NCI-H187 treated with DMSO at 0.1 percent for 48 hours (cell line): Measurements from ENCODE around the gene RCSD1.

ENCODE experiments used
- DNase-seq: peaks from one replicate; lab custom pipeline; 2025; lab: John Stamatoyannopoulos, UW

Gene RCSD1

DNA sequence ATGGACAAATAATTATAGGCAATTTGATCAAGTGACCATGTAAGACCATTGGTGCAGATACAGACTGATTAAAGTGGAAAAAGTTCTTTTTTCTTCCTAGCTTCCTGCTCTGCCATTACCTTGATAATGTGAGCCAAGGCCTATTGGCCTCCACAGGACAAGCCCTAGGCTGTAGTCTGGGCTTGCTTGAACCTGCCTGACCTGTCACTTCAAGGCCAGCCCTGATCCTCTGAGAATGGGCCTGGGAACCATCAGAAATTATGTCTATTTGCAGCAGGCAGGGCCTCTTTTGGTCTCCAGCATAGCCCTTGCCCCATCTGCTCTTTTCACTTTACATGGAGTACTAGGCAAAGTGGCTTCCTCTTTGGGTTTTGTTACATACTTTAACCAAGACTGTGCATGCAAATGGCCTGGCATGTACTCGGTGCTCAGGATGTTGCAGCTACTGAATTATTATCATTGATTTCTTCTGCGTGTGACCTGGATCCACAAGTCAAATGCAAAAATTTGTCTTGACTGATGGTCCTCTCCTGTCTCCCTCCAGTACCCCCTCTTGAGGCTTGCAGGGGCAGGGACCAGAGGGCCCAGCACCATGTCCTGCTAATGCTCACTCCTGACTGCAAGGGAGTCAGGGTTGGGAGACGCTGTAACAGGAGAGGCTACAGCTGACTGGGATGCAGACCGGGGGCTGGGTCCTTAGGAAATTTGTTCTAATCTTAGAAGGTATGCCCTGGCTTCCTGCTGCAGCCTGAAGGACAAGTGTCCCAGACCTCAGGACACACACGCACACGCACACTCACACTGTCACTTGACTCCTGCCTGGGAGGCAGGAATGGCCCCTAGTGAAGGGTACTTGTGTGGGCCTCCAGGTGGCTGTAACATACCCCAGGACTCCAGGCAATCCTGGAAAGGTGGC is 39.4 kb downstream of the RCSD1 start:
- DNase-seq = peak; percentile 32

DNA sequence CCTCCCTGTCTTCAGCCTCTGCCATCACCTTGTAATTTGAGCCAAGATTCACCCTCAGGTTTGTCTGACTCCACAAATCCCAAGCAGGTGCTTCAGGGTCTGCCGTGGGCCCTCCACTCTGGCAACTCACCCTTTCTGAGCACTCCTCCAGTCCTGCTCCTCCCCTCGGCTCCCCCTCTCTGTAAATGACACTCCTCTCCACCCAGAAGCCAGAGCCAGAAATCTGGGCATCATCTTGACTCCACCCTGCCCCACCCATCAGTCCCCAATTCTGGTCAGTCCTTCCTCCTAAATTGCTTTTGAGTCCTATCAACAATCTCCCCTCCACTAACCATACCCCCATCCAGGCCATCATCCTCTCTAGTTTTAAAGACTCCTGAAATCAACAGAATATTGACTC is 40.5 kb downstream of the RCSD1 start:
- peak; percentile 22 for DNase-seq

DNA sequence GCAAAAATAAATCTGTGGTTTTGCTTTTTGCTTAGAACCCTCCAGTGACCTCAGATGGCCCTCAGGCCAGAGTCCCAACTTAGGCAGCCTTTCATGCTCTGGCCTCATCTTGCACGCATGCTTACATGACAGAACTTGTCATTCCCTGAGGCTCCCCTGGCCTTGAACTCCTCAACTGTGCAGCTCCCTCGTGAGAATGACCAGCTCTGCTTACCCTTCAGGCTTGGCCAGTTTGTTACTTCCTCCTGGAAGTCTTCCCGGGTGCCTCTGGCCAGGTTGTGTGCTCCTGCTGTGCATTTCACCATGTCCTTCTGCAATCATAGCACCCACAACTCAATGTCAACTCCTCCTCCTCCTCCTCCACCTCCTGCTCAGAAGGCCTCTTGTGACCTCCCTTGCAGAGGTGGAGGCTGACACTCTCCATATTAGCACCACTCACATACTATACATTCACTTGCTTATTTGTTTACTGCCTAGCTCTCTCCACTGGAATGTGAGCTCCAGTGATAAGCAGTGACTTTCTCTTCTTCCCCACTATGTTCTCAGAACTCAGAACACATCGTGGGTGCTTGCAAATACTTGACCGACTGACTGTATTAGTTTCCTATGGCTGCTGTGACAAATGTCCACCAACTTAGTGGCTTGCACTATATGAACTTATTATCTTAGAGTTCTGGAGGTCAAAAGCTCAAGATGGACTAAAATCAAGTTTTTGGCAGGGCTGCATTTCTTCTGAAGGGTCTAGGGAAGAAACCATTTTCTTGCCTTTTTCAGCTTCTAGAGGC is 41.9 kb downstream of the RCSD1 start:
- DNase-seq = no peak

DNA sequence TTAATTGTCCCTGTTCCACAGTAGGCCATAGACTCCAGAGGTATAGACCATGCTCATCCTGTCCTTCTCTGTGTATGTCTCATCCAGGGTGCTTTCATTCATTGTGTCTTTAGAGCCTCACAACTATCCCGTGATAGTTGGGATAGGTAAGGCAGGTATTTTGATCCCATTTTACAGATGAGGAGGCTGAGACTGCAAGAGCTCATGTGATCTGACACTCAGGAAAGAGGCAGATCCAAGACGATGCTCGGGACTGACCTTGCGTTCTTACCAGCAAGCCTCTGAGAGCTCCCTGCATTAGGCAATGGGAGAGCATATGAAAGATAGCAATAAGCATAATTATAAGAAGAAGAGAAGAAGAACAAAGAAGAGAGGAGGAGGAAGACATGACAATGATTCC is 42.8 kb downstream of the RCSD1 start:
- DNase-seq = no peak

GRCh38 chr1:167673265-167673664 is 43.2 kb downstream of the RCSD1 start:
- no peak for DNase-seq

DNA sequence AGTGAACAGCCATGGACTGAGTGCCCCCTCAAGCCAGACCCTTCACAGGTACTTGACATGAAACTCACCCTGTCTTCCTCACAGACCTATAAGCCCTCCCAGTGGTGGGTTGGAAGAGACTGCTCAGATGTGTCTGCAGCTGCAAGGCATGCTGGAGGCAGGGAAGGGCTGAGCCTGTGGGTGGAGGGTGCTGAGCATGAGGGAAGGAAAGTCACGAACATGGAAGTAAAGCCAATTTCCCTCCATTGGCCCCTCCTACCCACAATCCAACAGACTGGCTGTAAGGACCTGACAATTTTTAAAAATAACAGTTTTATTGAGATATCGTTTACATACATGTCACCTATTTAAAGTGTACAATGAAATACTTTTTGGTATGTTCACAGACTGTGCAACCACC is 44.1 kb downstream of the RCSD1 start:
- no peak for DNase-seq

DNA sequence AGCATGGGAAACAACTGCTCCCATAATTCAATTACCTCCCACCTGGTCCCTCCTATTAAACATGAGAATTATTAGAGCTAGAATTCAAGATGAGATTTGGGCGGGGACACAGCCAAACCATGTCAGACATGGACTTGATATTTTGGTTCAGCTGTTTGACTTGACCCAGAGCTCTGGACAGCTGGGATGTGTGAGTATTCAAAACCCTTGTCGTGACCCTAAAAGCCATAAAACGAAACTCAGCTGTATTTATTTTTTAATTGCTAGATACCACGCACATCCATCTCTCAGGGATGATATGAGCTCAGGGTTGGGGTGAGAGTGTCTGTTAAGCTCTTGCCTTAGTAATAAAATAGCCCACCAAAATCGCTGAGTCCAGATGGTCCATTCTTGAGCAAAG is 45.4 kb downstream of the RCSD1 start:
- no peak for DNase-seq

- DNase-seq = peak; percentile 16
Observed at GRCh38 chr1:167676205-167676915, 46.3 kb downstream of the RCSD1 start.

DNA sequence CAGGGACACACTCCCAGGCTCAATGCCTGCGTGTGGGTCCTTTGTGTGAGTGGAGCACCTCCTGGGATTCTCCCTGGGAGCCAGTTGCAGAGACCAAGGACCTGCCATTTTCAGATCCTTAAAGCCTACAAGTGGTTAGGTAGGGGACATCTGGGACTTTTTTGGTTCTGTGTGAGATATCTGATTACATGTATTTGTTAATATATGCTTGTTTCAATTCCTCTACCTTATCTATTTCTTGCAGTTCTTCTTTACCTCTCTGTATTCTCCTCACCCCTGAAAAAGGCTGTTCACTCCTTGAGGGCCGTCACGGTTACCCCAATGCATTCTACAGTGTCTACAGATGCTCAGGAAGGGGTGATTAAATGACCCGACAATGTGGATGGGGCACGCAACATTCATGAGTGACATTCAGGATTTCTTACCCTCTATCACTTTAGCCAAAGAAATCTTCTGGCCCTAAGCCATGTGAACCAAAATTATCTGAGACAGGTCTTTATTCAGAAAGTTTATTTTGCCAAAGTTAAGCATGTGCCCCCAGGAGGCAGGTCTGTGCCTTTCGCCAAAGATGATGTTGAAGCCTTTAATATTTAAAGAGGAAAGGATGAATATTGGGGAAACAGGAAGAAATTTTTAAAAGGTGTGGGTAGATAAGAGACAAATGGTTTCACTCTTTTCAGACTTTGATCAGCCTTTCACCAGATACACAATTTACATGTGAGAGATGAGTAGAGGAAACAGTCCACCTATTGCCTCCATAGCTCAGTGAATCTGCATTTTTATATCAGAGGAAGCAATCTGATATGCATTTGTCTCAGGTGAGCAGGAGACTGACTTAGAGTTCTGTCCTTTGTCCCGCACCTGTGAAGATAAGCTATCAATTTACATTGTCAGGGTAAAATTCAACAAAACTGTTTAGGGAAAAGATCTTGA is 47.1 kb downstream of the RCSD1 start:
- DNase-seq = no peak

DNA sequence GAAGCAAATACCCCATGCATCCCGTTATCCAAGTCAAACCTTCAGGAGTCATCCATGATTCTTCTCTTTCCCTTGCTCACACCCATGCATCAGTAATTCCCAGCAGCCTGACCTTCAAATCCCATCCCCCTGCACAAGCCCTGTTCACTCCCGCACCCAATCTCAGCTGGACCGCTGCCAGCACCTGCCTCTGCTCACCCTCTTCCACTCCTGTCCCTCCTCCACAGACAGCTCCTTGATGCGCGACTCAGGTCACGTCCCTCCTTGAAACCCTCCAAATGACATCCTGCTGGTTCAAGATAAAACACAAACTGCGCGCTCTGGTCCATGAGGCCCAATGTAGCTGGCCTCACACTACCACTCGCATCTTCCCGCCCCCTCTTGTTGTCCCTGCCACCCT is 48.4 kb downstream of the RCSD1 start:
- no peak for DNase-seq

DNA sequence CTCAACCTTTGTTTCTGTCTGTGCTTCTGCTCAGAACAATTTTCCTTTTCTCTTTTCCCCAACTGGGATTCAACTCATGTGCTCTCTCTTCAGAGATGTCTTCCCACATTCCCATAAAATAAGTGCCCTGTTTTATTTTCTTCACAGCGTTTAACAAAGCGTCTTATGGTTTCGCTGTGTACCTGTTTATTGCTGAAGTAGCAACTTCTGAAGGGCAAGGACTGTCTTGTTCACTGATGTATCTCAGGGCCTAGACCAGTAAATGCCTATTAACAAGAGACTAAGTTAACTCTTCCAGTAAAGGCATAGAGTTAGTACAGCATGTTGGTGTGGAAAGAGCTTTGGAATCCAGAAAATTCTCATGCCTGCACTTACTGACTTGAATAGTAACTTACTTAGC is 48.8 kb downstream of the RCSD1 start:
- no peak for DNase-seq

GRCh38 chr1:167679714-167680113 is 49.7 kb downstream of the RCSD1 start:
- no peak for DNase-seq

DNA sequence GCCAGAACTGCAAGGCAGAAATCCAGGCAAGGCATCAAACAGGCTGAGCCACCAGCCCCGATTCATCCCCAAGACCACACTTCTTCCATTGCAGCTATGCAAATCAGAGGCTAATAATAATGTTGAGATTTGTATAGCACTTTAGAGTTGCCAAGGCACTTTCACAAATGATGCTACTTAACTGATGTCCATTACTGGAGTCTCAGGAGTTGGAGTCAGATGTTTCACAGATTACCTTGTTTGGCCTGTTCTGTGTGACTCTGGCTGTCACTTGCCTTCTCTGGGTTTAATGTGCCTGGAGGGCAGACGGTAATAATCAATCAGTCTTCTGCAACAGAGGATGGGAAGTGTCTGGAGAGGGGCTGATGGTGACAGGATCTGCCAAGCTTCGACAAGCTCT is 51.0 kb downstream of the RCSD1 start:
- DNase-seq = no peak

DNA sequence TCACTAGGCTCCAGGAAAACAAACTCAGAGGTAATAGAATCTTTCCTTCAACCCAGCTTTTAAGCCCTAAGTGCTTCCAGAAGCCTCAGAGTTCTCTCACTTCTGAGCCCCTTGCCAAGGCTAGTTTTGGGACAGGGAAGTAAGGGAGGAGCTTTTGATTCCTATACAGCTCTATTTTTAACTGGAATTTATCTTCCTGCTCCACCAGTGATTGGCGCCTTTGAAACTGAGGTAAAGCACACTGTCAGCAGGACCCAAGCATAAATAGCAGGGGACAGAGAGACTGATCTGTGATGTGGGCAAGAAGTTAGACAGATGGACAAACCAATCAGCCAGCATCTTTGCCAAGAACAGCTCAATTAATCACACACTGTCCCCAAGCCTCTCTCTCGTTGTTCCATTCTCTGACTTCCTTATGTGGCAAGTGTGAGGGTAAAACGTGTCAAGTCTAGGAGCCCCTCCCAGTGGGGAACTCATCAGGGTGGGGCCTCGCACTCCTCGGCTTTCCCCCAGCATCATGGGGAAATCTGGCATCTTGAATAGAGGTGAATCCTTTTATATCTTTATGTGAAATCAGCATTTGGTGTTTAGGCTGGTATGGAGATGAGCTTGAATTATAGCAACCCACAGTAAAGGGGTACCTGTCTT is 51.5 kb downstream of the RCSD1 start:
- DNase-seq = no peak

GRCh38 chr1:167683226-167683625 is 53.2 kb downstream of the RCSD1 start:
- no peak for DNase-seq

- no peak for DNase-seq
Observed at GRCh38 chr1:167683641-167684502, 53.8 kb downstream of the RCSD1 start.

GRCh38 chr1:167685844-167686243 is 55.8 kb downstream of the RCSD1 start:
- DNase-seq = no peak

DNA sequence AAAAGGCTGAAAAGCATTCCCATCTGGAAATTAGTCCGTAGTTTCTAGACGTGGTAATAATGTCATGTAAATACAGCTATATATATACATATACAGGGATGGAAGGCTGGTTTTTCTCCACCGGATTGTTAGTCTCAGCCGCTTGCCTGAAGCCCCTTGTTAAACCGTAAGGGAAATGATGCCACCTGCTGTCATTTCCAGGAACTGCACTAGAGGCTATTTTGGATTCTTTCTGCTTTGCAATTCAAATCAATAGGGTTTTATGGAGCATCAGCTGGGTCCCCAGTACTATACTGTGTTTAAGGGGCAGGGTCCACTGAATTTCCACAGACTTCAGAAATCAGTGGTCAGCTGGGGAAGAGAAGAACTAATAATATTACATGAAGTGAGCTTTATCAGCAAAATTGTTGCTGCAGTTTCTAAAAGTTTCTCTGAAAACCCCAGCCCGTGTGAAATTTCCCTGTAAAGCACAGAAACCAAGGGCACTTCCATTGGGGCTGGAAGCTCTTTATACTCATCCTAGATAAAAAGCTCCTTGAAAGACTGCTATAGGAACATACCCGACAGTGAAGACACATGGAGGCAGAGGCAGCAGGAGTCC is 58.0 kb downstream of the RCSD1 start:
- DNase-seq = peak; percentile 35

DNA sequence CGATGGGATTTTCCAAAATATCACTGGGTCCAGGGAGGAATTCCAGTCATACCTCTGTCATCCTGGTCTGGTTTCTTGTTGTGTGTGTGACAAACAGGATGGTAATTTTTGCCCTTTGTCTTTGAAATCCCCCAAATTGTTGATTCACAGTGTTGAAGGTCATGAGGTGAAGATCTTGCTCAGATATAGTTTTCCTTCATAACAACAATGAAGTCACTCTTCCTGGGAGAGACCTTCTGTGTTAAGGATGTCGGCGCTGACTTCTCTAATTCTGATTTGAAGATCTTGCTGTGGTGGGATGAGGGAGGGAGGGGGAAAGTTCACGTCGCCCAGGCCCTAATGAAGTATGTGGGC is 59.5 kb downstream of the RCSD1 start:
- DNase-seq = no peak

- DNase-seq = no peak
Observed at GRCh38 chr1:167690053-167690452, 60.0 kb downstream of the RCSD1 start.
